ENCODE data around the gene BMPR1B.

- no peak for TF ChIP-seq POLR2AphosphoS5 (IDR thresholded peaks at IDR 0.05; ENCODE audit: low read depth, low read length)
- no peak for TF ChIP-seq POLR2A (IDR thresholded peaks at IDR 0.05; ENCODE audit: low read depth, low read length)
- no peak for TF ChIP-seq SPI1 (IDR thresholded peaks at IDR 0.05; ENCODE audit: low read depth, low read length)
- no peak for TF ChIP-seq TAF1 (IDR thresholded peaks at IDR 0.05; ENCODE audit: low read depth, low read length)
- TF ChIP-seq POU2F2 (IDR thresholded peaks at IDR 0.05; ENCODE audit: low read depth, low read length), result no peak
Measured at GRCh38 chr4:94940520-94940908, 182.8 kb downstream of the BMPR1B start.

Measured in GM12891 (cell line).